Transverse colon (tissue), 4 donors: ENCODE results near the gene CYTH3. TPM values are rescaled to one million over a fixed set of nuclear protein-coding genes. Genes with fewer than 3 reads are reported as not detected.

Experiments
- DNase-seq: peaks from one replicate; pipeline ENCODE4 v3.0.0-alpha.2; 2019
- H3K27ac ChIP-seq, 4 donors: fragments of 200-600 bp; sonication (generic); 2 replicates each; pipeline ENCODE4 v1.5.1; 2016 to 2018; ENCODE audit warnings: inconsistent platforms in 4 of 4
- H3K27me3 ChIP-seq: fragments of 200-600 bp; sonication (generic); 2 replicates; pipeline ENCODE4 v1.5.1; 2017; ENCODE audit warnings: inconsistent platforms
- H3K36me3 ChIP-seq, 4 donors: fragments of 200-600 bp; sonication (generic); 2 replicates each; pipeline ENCODE4 v1.5.1; 2017 to 2019; ENCODE audit warnings: inconsistent platforms in 4 of 4
- H3K4me1 ChIP-seq, 4 donors: fragments of 200-600 bp; sonication (generic); 2 replicates each; pipeline ENCODE4 v1.5.1; 2017 to 2020; ENCODE audit warnings: inconsistent platforms in 4 of 4
- H3K4me3 ChIP-seq, 4 donors: fragments of 200-600 bp; sonication (generic); 1 replicate in 1 of 4; 2 replicates in 3 of 4; pipeline versions ENCODE4 v1.5.1 to v1.6.1; 2017 to 2019; ENCODE audit warnings: inconsistent platforms in 4 of 4
- H3K9me3 ChIP-seq, 2 donors: fragments of 200-600 bp; sonication (generic); 2 replicates each; pipeline ENCODE4 v1.5.1; 2017 to 2019; ENCODE audit warnings: inconsistent platforms in 2 of 2
- CTCF ChIP-seq, 5 experiments: fragments of 200-600 bp in 3 of 5; fragments of 450-650 bp in 2 of 5; sonication (generic) in 3 of 5; IDR thresholded peaks; 1 replicate in 2 of 5; 2 replicates in 3 of 5; pipeline ENCODE4 v1.5.1; 2016 to 2017; ENCODE audit warnings: antibody characterized with exemption in 5 of 5, inconsistent platforms in 3 of 5, mild to moderate bottlenecking in 2 of 5, moderate library complexity in 1 of 5
- EP300 ChIP-seq: sonication (generic); formaldehyde crosslinking; IDR thresholded peaks from one replicate; pipeline ENCODE4 v1.6.1; 2017; ENCODE audit warnings: antibody characterized with exemption, low read depth
- POLR2A ChIP-seq: fragments of 450-650 bp; IDR thresholded peaks from one replicate; pipeline ENCODE4 v1.6.1; 2016; ENCODE audit warnings: antibody characterized with exemption, mild to moderate bottlenecking, moderate library complexity
- POLR2AphosphoS5 ChIP-seq, 3 donors: sonication (generic); formaldehyde crosslinking; IDR thresholded peaks; one replicate each; pipeline ENCODE4 v1.6.1; 2016; ENCODE audit warnings: antibody characterized with exemption in 3 of 3
- WGBS, 2 donors: methylation state at CpG; one replicate each; pipeline ENCODE4 v1.1.5; 2018; ENCODE audit warnings: low coverage in 1 of 2; 5-methylcytosine and 5-hydroxymethylcytosine counted together
- in situ Hi-C, 4 donors: fragments of 200-750 bp; cut with MboI; loops; one replicate each; pipeline versions ENCODE4 v1.15.0 to v1.15.1; 2017; ENCODE audit warnings: low sequenced_read_pairs in 3 of 4, low pct_ligation_motif_present in 1 of 4, low pct_unique_long_range_greater_than_20kb in 1 of 4
- intact Hi-C: fragments of 100-400 bp; cut with DNase I; formaldehyde crosslinking; loops from one replicate; pipeline ENCODE4 v1.15.1; 2023; ENCODE audit warnings: low total_unique reads
- total RNA-seq, 4 donors: library from RNA; depleted of rRNA; stranded (reverse); fragments of >200 nt; gene quantifications; one replicate each; pipeline ENCODE4 v1.1.0, GENCODE V29; 2016

The CYTH3 gene
- total RNA-seq, 4 donors from 2014 or later, result 15.0 to 25.4 (median 19.4) TPM

GRCh38 chr7:6266699-6267098 lies 5.7 kb downstream of the CYTH3 start:
- H3K27me3 ChIP-seq, result no peaks in the 10 kb centered on the region
- peaks cover 0 to 31% (median 17%) of the 10 kb centered on the region in 4 donors for H3K4me1 ChIP-seq
- intact Hi-C loops (no loop called here), in situ Hi-C loops (no loop called here)
- no peaks in the 10 kb centered on the region for H3K9me3 ChIP-seq
- H3K36me3 ChIP-seq, result no peaks in the 10 kb centered on the region
- WGBS, 2 donors, result 83 to 85% methylated on average over 1 to 7 of the region's 7 CpGs
- H3K4me3 ChIP-seq, result no peak overlapping the region
- no peak for TF ChIP-seq CTCF (IDR thresholded peaks at IDR 0.05)
- TF ChIP-seq POLR2A, result no peak
- no peak for DNase-seq
- H3K27ac ChIP-seq, result no peak overlapping the region

- in situ Hi-C loops, result no loop called here
Observed at GRCh38 chr7:6262221-6262620, 10.2 kb downstream of the CYTH3 start.

GRCh38 chr7:6261699-6262098 lies 10.7 kb downstream of the CYTH3 start:
- Histone ChIP-seq H3K27ac (peak overlapping the region in 1 of 4 donors; percentile 45), H3K4me3 (no peak overlapping the region), H3K4me1 (peaks cover under 1 to 39% (median 8%) of the 10 kb centered on the region in 4 donors), H3K36me3 (no peaks in the 10 kb centered on the region), H3K9me3 (no peaks in the 10 kb centered on the region), H3K27me3 (no peaks in the 10 kb centered on the region)
- TF ChIP-seq CTCF (IDR thresholded peaks at IDR 0.05) (no peak), POLR2AphosphoS5 (IDR thresholded peaks at IDR 0.05) (no peak), POLR2A (no peak), EP300 (no peak)
- WGBS, 2 donors, result 83 to 90% methylated on average over 2 of the region's 2 CpGs
- intact Hi-C loops (no loop called here), in situ Hi-C loops (no loop called here)
- DNase-seq, result no peak

More at GRCh38 chr7:6262221-6262620, 10.2 kb downstream of the CYTH3 start:
- Histone ChIP-seq H3K9me3 (no peaks in the 10 kb centered on the region), H3K4me3 (no peak overlapping the region), H3K27me3 (no peaks in the 10 kb centered on the region), H3K27ac (peak overlapping the region in 1 of 4 donors; percentile 19), H3K4me1 (peaks cover 0 to 34% (median 3%) of the 10 kb centered on the region in 4 donors), H3K36me3 (no peaks in the 10 kb centered on the region)
- intact Hi-C loops, result no loop called here
- no peak for DNase-seq
- no peak for TF ChIP-seq POLR2A
- TF ChIP-seq CTCF (IDR thresholded peaks at IDR 0.05), result no peak
- TF ChIP-seq POLR2AphosphoS5 (IDR thresholded peaks at IDR 0.05), result no peak
- TF ChIP-seq EP300, result no peak

GRCh38 chr7:6260291-6261187 lies 11.9 kb downstream of the CYTH3 start:
- H3K27ac ChIP-seq, result peak overlapping the region; percentile 30 to 49 (median 44)
- intact Hi-C loops, result no loop called here
- no peak for TF ChIP-seq EP300
- TF ChIP-seq POLR2A, result no peak
- no peak for TF ChIP-seq CTCF (IDR thresholded peaks at IDR 0.05)
- no peak for TF ChIP-seq POLR2AphosphoS5 (IDR thresholded peaks at IDR 0.05)
- H3K36me3 ChIP-seq, result no peaks in the 10 kb centered on the region
- H3K4me1 ChIP-seq, result peaks cover 5 to 49% (median 13%) of the 10 kb centered on the region in 4 donors
- H3K9me3 ChIP-seq, result no peaks in the 10 kb centered on the region
- H3K4me3 ChIP-seq, result no peak overlapping the region
- in situ Hi-C loops, result no loop called here
- no peaks in the 10 kb centered on the region for H3K27me3 ChIP-seq
- 92 to 97% methylated on average over 5 to 6 of the region's 6 CpGs for WGBS, 2 donors
- DNase-seq, result no peak
